ENCODE measurements around the gene PCP2.

Gene PCP2

DNA sequence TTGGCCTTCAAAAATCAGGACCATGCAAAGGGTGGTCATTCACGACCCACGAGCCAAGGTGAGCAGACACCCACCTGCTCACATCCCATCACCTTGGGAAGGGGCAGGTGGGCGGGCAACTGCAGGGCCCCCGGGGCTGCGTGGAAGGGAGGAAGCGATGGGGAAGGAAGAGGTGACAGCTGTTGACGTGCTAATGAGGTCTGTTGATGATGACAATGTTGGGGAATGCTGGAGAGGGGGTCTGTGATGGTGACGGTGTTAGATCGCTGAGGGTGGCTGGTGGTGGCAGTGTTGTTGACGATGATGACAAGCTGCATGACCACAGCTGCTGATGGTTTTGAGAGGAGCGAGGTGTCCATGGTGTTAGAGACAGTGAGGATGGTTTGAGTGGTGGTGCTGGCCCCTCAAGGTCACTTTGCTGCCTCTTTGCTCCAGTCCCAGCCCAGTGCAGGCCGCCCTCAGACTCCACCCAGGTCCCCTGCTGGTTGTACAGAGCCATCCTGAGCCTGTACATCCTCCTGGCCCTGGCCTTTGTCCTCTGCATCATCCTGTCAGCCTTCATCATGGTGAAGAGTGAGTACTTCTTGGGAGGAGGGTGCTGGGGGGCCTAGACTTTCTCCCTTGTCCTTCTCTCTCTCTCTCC is 44.3 kb upstream of the PCP2 start:
- TF ChIP-seq, protein P1, sequence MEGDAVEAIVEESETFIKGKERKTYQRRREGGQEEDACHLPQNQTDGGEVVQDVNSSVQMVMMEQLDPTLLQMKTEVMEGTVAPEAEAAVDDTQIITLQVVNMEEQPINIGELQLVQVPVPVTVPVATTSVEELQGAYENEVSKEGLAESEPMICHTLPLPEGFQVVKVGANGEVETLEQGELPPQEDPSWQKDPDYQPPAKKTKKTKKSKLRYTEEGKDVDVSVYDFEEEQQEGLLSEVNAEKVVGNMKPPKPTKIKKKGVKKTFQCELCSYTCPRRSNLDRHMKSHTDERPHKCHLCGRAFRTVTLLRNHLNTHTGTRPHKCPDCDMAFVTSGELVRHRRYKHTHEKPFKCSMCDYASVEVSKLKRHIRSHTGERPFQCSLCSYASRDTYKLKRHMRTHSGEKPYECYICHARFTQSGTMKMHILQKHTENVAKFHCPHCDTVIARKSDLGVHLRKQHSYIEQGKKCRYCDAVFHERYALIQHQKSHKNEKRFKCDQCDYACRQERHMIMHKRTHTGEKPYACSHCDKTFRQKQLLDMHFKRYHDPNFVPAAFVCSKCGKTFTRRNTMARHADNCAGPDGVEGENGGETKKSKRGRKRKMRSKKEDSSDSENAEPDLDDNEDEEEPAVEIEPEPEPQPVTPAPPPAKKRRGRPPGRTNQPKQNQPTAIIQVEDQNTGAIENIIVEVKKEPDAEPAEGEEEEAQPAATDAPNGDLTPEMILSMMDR (conservative IDR thresholded peaks at IDR 0.05), result no peak
- no peak for TF ChIP-seq ZFX (IDR thresholded peaks at IDR 0.05)
- no peak overlapping the region for H3K27ac ChIP-seq

DNA sequence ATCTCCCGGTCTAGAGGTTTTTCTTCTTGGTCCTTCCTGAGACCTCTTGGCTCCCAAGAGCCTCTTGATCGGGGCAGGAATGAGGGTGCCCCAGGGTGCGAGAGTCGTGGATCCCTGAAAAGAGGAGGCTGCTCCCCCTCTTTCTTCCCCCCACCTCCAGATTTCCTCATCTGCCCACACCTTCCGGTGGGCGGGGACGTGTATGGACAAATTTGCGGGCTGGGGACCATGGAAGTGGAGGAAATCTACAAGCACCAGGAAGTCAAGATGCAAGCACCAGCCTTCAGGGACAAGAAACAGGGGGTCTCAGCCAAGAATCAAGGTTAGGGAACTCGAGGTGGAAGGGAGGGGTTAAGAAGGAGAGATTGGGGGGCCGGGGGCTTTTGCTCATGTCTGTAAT is 43.3 kb upstream of the PCP2 start, which contains the start of gene MCEMP1:
TSS of gene MCEMP1 (plus strand) at position 237 of the 400 bp plus-strand sequence. CDS start at position 268, 31 bp downstream.
- TF ChIP-seq ZFX (IDR thresholded peaks at IDR 0.05), result no peak
- TF ChIP-seq, protein P1 (conservative IDR thresholded peaks at IDR 0.05), result no peak
- no peak within 1 kb of the TSS for H3K27ac ChIP-seq

DNA sequence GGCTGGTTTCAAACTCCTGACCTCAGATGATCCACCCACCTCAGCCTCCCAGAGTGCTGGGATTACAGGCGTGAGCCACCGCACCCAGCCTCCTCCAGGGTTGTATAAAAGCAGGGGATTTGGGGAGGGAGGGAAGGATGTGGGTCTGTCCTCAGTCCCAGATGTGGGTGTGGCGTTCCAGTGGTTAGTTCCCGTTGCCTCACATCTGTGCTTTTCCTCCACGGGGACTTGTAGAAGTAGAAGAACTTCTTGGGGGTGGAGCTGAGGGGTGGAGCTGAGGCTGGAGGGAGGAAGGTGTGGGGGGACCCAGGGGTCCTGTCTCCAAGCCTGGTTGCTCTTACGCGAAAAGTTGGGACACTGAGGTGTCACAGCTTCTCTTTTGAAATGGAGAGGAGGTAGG is 42.9 kb upstream of the PCP2 start:
- TF ChIP-seq ZFX (IDR thresholded peaks at IDR 0.05), result no peak
- TF ChIP-seq, protein P1 (conservative IDR thresholded peaks at IDR 0.05), result no peak

DNA sequence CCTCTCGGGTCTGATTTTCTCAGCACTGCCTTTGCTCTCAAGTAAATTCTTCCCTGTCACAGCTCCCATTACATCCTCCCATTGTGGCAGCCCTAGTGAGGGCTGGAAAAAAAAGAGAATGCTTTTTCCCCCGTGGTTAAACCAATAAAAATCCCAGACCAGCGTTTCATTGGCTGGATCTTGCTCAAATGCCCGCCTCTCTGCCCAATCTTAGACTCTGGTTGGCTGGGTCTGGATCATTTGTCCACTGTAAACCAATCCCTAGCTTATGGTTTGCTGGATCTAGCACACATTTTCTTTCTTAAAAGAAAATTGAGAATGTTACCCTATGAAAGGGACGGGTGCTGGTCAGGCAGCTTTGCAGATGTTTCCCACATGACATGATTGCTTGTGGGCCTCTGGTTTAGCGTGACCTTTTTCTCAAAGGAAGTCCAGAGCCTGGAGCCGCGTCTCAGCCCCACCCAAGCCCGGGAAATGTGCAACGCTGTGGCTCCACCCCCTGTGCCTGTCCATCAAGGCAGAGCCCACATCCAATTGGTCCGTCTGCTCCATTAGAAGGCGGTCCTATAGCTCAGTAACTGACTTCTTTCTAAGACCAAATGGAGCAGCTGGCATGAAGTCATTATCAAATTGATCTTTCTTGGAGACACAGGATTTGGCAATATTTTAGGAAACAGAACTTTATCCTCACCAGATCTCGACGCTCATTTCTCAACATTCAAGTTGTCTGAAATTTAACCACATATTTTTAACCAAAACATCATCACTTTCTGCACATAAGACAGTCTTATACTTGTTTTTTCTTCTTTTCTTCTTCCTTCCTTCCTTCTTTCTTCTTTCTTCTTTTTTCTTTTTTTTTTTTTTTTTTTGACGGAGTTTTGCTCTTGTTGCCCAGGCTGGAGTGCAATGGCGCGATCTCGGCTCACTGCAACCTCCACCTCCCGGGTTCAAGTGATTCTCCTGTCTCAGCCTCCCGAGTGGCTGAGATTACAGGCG is 40.8 kb upstream of the PCP2 start:
- no peak overlapping the region for H3K27ac ChIP-seq
- no peak for TF ChIP-seq ZFX (IDR thresholded peaks at IDR 0.05)
- TF ChIP-seq, protein P1 (conservative IDR thresholded peaks at IDR 0.05), result no peak

More for the DNA sequence above, 42.9 kb upstream of the PCP2 start:
- no peak overlapping the region for H3K27ac ChIP-seq

DNA sequence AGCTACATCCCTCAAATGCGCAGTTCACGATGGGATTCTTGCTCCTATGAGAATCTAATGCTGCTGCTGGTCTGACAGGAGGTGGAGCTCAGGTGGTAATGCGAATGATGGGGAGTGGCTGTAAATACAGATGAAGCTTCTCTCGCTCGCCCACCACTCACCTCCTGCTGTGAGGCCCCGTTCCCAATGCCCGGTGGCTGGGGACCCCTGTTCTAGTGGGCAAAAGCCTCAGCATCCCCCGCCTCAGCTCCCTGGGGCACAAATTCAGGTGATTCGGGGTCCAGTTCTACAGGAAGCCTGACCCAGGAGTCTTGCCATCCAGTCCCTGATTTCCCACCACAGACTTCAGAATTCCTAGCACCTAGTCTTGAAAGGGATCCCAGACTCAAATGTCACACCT is 39.0 kb upstream of the PCP2 start:
- TF ChIP-seq ZFX (IDR thresholded peaks at IDR 0.05), result no peak
- TF ChIP-seq, protein P1 (conservative IDR thresholded peaks at IDR 0.05), result no peak
- no peak overlapping the region for H3K27ac ChIP-seq

DNA sequence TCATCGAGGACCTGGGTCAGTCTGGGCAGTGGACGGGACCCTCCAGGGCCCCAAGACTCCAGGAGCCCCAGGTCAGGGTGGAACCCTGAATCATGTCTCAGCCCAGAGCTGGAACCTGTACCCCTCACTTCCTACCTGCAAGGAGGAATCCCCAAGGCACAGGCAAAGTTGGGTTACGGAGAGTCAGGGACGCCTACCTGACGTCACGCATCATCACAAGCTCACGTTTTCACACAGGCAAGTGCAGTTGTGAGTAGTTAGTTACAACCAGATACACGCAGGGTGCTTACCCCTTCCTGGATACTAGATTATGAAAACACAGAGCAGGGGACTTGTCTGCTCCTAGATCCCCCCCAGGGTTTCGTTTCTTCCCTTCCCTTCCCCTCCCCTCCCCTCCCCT is 37.3 kb upstream of the PCP2 start:
- no peak for TF ChIP-seq ZFX (IDR thresholded peaks at IDR 0.05)
- TF ChIP-seq, protein P1 (conservative IDR thresholded peaks at IDR 0.05), result no peak
- H3K27ac ChIP-seq, result no peak overlapping the region
